CD4-positive, alpha-beta T cell (primary cell): ENCODE measurements around the gene SYNE1. TPM values are rescaled to one million over a fixed set of nuclear protein-coding genes. Genes with fewer than 3 reads are reported as not detected.

ENCODE experiments used
- ATAC-seq: fragments of 200-7000 bp; cut with Tn5 transposase; one replicate; pipeline ENCODE4 v1.10.0; 2022; ENCODE audit warnings: mild to moderate bottlenecking; ENCODE audit not compliant: poor library complexity
- CTCF ChIA-PET: fragments of 350-600 bp; sonication (Branson Sonifier 250); formaldehyde crosslinking; loops from one replicate; lab custom pipeline; 2021; ENCODE audit warnings: antibody characterized with exemption, inconsistent platforms; lab: Charles Lee
- POLR2A ChIA-PET: fragments of 350-600 bp; sonication (Branson Sonifier 250); formaldehyde crosslinking; loops from one replicate; lab custom pipeline; 2021; ENCODE audit warnings: antibody characterized with exemption, inconsistent platforms; lab: Charles Lee
- DNase-seq, 14 experiments: peaks; one replicate each; pipeline ENCODE4 v3.0.0-alpha.2; 2013 to 2020; ENCODE audit warnings: mixed read lengths in 2 of 14
- H3K27ac ChIP-seq, 2 donors: one replicate each; pipeline versions ENCODE4 v1.5.1 to v1.7.0; 2013; ENCODE audit warnings: low read length in 2 of 2, low read depth in 1 of 2, mild to moderate bottlenecking in 1 of 2
- H3K27me3 ChIP-seq, 2 experiments: 1 replicate in 1 of 2; 2 replicates in 1 of 2; pipeline versions ENCODE4 v1.6.1 to v1.7.0; 2013; ENCODE audit warnings: low read length in 2 of 2, control low read depth in 1 of 2, mild to moderate bottlenecking in 1 of 2, moderate library complexity in 1 of 2; ENCODE audit not compliant: insufficient read depth in 2 of 2, control insufficient read depth in 1 of 2
- H3K36me3 ChIP-seq: one replicate; pipeline ENCODE4 v1.6.1; 2013; ENCODE audit warnings: low read length, control low read depth; ENCODE audit not compliant: insufficient read depth
- H3K4me1 ChIP-seq: one replicate; pipeline ENCODE4 v1.6.1; 2013; ENCODE audit warnings: low read length, control low read depth; ENCODE audit not compliant: insufficient read depth
- H3K4me3 ChIP-seq: one replicate; pipeline ENCODE4 v1.5.1; 2013; ENCODE audit warnings: mild to moderate bottlenecking, low read length, moderate library complexity
- H3K9me3 ChIP-seq, 2 experiments: 1 replicate in 1 of 2; 2 replicates in 1 of 2; pipeline versions ENCODE4 v1.6.1 to v1.7.0; 2013; ENCODE audit warnings: low read length in 2 of 2, mild to moderate bottlenecking in 2 of 2, control low read depth in 1 of 2, moderate library complexity in 1 of 2; ENCODE audit not compliant: control insufficient read depth in 1 of 2, insufficient read depth in 1 of 2
- H3K27ac Mint-ChIP-seq: one replicate; pipeline ENCODE4 v1.8.0; 2020; ENCODE audit warnings: mixed read lengths
- H3K27me3 Mint-ChIP-seq: one replicate; pipeline ENCODE4 v1.8.0; 2021; ENCODE audit warnings: mixed read lengths
- H3K36me3 Mint-ChIP-seq: one replicate; pipeline ENCODE4 v1.8.0; 2021; ENCODE audit warnings: low read depth, mixed read lengths
- H3K4me1 Mint-ChIP-seq: one replicate; pipeline ENCODE4 v1.8.0; 2021; ENCODE audit warnings: low read depth, mixed read lengths
- H3K4me3 Mint-ChIP-seq: one replicate; pipeline ENCODE4 v1.8.0; 2020; ENCODE audit warnings: mild to moderate bottlenecking, mixed read lengths
- H3K9me3 Mint-ChIP-seq: one replicate; pipeline ENCODE4 v1.8.0; 2020; ENCODE audit warnings: mixed read lengths
- CTCF ChIP-seq: fragments of 200-600 bp; IDR thresholded peaks from one replicate; pipeline ENCODE4 v1.8.0; 2022; ENCODE audit warnings: antibody characterized with exemption, mild to moderate bottlenecking
- intact Hi-C, 2 experiments: fragments of 100-400 bp; cut with DNase I in 1 of 2; cut with micrococcal nuclease in 1 of 2; formaldehyde crosslinking; loops; one replicate each; pipeline versions ENCODE4 v1.15.1 to v1.9.0; 2023 to 2025; cut with DNase I, micrococcal nuclease
- total RNA-seq, 174 experiments: library from RNA in 2 of 174; stranded (reverse) in 2 of 174; gene quantifications; one replicate each; pipeline ENCODE4 v1.2.3 and lab custom pipeline; 2021 to 2026

The SYNE1 gene
- total RNA-seq, 2 experiments from 2014 or later, result 94.9 to 108 TPM

DNA sequence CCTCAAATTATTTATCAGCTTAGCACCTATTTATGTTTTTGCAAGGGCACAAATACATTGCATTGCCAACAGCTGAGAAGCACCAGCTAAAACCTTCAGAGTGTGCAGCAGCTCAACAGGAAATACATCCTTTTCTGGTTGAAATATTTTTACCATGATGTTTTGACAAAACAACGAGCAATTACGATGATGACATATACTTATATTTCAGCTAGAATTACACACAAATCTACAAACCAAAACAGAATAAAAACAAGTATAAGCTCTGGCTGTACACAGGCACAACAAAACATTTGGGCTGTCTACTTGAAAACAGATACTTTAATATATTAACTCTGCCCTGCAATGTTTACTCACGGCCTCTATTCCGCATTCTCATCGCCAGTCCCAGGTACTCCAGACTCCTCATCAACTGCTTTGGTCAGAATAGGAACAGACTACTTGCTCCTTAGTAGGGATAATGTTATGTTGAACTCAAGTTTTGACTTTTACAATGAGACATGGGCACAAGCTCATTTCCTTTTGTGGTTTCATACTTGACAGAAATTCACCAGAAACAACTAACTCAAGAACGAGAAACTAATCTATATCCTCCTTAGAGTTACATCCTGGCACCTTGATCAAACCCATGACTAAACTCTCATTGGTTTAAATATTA lies 452.1 kb downstream of the SYNE1 start:
- H3K9me3 Mint-ChIP-seq, result peaks cover under 1% of the 10 kb centered on the region

GRCh38 chr6:152184573-152184916 lies 452.6 kb downstream of the SYNE1 start:
- Histone ChIP-seq H3K36me3 (peaks cover 10% of the 10 kb centered on the region), H3K27ac (peak overlapping the region; percentile 81 to 90), H3K27me3 (no peaks in the 10 kb centered on the region), H3K9me3 (no peaks in the 10 kb centered on the region), H3K4me1 (peaks cover 26% of the 10 kb centered on the region), H3K4me3 (peak overlapping the region; percentile 56)
- H3K4me3 Mint-ChIP-seq, result peak overlapping the region; percentile 96
- H3K36me3 Mint-ChIP-seq, result peaks cover 75% of the 10 kb centered on the region
- intact Hi-C loops, result loop anchor here in 1 of 2 experiments (2.0 kb wide), 2 partner anchors 14 to 48 kb away; no protein-coding TSS in a partner anchor
- no peak for TF ChIP-seq CTCF
- ChIA-PET POLR2A (interaction anchor here (0.7 to 3.6 kb wide), 33 partner anchors 8 to 811 kb away, joined by 3 to 69 read pairs (median 6); partner anchors contain the start of gene RMND1), CTCF (interaction anchor here (1.1 to 1.8 kb wide), 2 partner anchors 11 to 117 kb away, joined by 3 to 4 read pairs; no protein-coding TSS in a partner anchor)
- H3K27me3 Mint-ChIP-seq, result no peaks in the 10 kb centered on the region
- peak overlapping the region; percentile 97 for H3K27ac Mint-ChIP-seq
- DNase-seq (no peak), ATAC-seq (peak; percentile 52)
- no peaks in the 10 kb centered on the region for H3K9me3 Mint-ChIP-seq
- peaks cover 85% of the 10 kb centered on the region for H3K4me1 Mint-ChIP-seq

More for the DNA sequence above, 452.1 kb downstream of the SYNE1 start:
- Histone ChIP-seq H3K27me3 (no peaks in the 10 kb centered on the region), H3K4me1 (peaks cover 26% of the 10 kb centered on the region), H3K9me3 (no peaks in the 10 kb centered on the region), H3K36me3 (peaks cover 6% of the 10 kb centered on the region), H3K4me3 (peak overlapping the region; percentile 56), H3K27ac (peak overlapping the region; percentile 81 to 90)
- Mint-ChIP-seq H3K4me1 (peaks cover 88% of the 10 kb centered on the region), H3K4me3 (peak overlapping the region; percentile 96), H3K36me3 (peaks cover 77% of the 10 kb centered on the region), H3K27me3 (no peaks in the 10 kb centered on the region), H3K27ac (peak overlapping the region; percentile 97)
- no peak for TF ChIP-seq CTCF
- ATAC-seq (peak; percentile 75), DNase-seq (peak in 7 of 14 experiments; percentile 4 to 78 (median 42))
- intact Hi-C loops, result loop anchor here in 1 of 2 experiments (2.0 kb wide), 2 partner anchors 14 to 48 kb away; no protein-coding TSS in a partner anchor
- CTCF ChIA-PET, result interaction anchor here (1.1 to 1.8 kb wide), 3 partner anchors 11 to 116 kb away, joined by 3 to 4 read pairs (median 3); no protein-coding TSS in a partner anchor
- POLR2A ChIA-PET, result interaction anchor here (0.7 to 3.6 kb wide), 35 partner anchors 9 to 811 kb away, joined by 3 to 69 read pairs (median 5); partner anchors contain the start of gene RMND1

DNA sequence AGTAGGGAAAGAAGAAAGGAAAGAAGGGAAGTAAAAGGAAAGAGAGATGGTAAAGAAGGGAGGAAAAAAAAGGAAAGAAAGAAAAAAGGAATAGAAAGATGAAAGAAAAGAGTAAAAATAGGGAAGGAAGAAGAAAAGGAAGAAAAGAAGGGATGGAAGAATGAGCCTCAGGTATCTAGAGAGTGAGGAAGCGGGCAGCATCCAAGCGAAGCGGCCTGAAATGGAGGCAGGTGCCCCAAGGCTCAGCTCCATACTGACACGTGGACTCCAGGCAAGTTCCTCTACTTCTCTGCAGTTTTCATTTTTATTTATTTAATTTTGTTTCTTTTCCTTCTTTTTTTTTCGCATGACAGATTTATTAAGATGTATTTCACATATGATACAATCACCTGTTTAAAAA lies 456.6 kb downstream of the SYNE1 start:
- ATAC-seq (no peak), DNase-seq (no peak)
- Histone ChIP-seq H3K27me3 (no peaks in the 10 kb centered on the region), H3K4me1 (peaks cover 14% of the 10 kb centered on the region), H3K36me3 (peaks cover 48% of the 10 kb centered on the region), H3K4me3 (no peak overlapping the region), H3K27ac (no peak overlapping the region), H3K9me3 (no peaks in the 10 kb centered on the region)
- Mint-ChIP-seq H3K27ac (peak overlapping the region; percentile 97), H3K36me3 (peaks cover 79% of the 10 kb centered on the region), H3K9me3 (no peaks in the 10 kb centered on the region), H3K4me3 (peak overlapping the region; percentile 37), H3K27me3 (no peaks in the 10 kb centered on the region), H3K4me1 (peaks cover 60% of the 10 kb centered on the region)
- no peak for TF ChIP-seq CTCF
- CTCF ChIA-PET, result no interaction called here
- intact Hi-C loops, result no loop called here
- POLR2A ChIA-PET, result no interaction called here
